ENCODE measurements around the gene RNF114.

RNF114 gene

DNA sequence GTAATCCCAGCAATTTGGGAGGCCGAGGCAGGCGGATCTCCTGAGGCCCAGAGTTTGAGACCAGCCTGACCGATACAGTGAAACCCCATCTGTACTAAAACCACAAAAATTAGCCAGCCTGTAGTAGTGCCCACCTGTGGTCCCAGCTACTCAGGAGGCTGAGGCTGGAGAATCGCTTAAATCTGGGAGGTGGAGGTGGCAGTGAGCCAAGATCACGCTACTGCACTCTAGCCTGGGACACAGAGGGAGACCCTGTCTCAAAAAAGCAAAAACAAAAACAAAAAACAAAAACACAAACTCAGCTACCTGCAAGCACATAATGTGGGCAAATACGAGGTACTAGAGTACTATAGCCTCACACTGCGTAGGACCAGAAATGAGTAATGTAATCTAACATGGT, 17.2 kb upstream of the RNF114 start:
- H3K4me3 ChIP-seq (ENCODE audit: low read depth, low read length), result no peak overlapping the region
- DNase-seq (ENCODE audit: low read depth), result no peak

DNA sequence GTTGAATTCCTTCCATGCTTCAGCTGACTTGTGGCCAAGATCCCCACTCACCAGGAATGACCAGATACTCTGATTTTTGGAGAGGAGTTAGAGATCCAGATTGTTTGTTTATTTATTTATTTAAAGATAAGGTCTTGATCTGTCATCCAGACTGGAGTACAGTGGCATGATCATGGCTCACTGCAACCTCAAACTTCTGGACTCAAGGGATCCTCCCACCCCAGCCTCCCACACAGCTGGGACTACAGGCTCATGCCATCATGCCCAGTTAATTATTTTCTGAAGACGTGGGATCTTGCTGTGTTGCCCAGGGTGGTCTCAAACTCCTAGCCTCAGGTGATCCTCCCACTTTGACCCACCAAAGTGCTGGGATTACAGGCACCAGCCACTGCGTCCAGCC, 16.7 kb upstream of the RNF114 start:
- no peak overlapping the region for H3K4me3 ChIP-seq (ENCODE audit: low read depth, low read length)
- no peak for DNase-seq (ENCODE audit: low read depth)

- DNase-seq (ENCODE audit: low read depth), result no peak
- H3K4me3 ChIP-seq (ENCODE audit: low read depth, low read length), result no peak overlapping the region
Measured at GRCh38 chr20:49924247-49924646, 11.9 kb upstream of the RNF114 start.

DNA sequence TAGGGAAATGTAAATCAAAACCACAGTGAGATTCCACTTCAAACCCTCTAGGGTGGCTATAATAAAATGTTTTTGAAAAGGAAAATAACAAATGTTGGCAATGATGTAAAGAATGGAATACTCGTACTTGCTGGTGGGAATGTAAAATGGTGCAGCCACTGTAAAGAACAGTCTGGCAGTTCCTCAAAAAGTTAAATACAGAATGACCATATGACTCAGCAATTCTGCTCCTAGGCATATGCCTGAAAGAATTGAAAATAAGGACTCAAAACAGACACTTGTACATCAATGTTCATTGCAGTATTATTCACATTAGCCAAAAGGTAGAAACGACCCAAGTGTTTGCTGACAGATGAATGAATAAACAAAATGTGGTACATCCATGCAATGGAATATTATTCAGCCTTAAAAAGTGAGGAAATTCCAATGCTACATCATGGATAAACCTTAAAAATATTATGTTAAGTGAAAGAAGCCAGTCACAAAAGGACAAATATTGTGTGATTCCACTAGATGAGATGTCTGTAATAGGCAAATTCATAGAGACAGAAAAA, 10.2 kb upstream of the RNF114 start:
- H3K4me3 ChIP-seq (ENCODE audit: low read depth, low read length), result no peak overlapping the region
- no peak for DNase-seq (ENCODE audit: low read depth)

- no peak overlapping the region for H3K4me3 ChIP-seq (ENCODE audit: low read depth, low read length)
Measured at GRCh38 chr20:49928411-49929141, 7.6 kb upstream of the RNF114 start.

DNA sequence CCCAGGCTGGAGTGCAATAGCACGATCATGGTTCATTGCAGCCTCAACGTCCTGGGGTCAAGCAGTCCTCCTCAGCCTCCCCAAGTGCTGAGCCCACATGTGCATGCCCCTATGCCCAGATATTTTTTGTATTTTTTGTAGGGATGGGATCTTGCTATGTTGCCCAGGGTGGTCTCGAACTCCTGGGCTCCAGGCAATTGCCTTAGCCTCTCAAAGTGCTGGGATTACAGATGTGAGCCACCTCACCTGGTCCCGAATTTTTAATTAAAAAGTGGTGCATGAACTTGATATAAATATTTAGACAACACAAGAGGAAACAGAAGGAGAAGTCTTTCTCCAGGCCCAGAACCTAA, 7.1 kb upstream of the RNF114 start:
- no peak overlapping the region for H3K4me3 ChIP-seq (ENCODE audit: low read depth, low read length)
- DNase-seq (ENCODE audit: low read depth), result no peak

More at GRCh38 chr20:49928411-49929141, 7.6 kb upstream of the RNF114 start:
- DNase-seq (ENCODE audit: low read depth), result peak; percentile 53

- DNase-seq (ENCODE audit: low read depth), result no peak
Measured at GRCh38 chr20:49935746-49936152, 448 bp upstream of the RNF114 start.

DNA sequence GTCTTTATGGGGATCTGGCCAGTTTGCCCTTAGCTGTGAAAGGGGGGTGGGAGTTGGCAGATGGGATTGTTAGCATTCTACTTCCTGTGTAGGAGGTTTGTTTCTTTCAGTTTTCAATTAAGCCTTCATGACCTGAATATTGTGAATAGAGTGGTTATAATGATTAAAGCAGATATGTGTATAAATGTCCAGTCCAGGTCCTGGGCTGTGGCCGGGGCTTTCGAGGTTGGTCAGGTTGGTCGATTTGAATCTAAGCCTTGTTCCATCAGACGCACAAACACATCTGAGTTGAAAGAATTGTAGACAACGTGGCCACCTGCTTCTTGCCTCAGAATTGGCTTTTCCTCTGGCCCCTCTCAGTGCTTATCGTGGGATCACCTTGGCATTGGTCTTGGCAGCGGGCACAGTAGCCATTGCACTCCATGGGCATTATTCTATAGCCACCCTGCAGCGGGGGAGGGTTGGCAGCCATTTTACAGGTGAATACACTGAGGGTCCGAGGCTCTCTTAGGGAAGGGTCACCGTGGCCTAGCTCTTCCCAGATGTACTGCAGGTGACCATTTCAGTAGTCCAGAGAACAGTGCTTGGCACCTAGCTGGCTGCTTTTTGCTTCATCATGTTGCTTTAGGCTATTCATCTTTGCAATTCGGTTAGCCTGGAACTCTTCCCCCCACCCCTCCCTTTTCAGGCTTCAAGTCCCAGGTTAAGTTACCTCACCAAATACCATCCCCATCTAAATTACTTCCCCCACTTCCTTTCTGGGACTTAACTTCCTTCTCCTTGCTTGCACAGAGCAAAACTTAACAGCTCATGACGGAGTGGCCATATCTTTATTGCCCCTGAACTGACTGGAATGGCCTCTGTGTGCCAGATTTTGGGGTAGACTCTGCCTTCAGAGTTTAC, 1.1 kb downstream of the RNF114 start:
- H3K4me3 ChIP-seq (ENCODE audit: low read depth, low read length), result peak overlapping the region; percentile 69
- no peak for DNase-seq (ENCODE audit: low read depth)

More at GRCh38 chr20:49935746-49936152, 448 bp upstream of the RNF114 start:
- peak overlapping the region; percentile 69 for H3K4me3 ChIP-seq (ENCODE audit: low read depth, low read length)

- DNase-seq (ENCODE audit: low read depth), result no peak
- peak overlapping the region; percentile 69 for H3K4me3 ChIP-seq (ENCODE audit: low read depth, low read length)
Measured at GRCh38 chr20:49938173-49939163, 2.3 kb downstream of the RNF114 start.

DNA sequence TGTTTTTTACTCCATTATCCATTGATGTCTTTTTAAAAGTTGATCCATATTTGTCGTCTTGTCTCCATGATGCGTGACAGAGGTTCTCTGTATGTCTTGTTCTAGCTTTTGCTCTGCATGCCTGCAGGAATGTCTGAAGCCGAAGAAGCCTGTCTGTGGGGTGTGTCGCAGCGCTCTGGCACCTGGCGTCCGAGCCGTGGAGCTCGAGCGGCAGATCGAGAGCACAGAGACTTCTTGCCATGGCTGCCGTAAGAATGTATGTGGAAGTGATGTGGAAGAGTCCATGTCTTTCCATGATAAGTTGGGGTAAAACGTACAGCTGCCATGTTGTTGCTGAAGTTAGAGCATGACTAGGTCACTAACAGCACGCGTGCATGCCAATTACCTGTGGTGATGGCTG, 5.3 kb downstream of the RNF114 start:
- H3K4me3 ChIP-seq (ENCODE audit: low read depth, low read length), result no peak overlapping the region
- DNase-seq (ENCODE audit: low read depth), result no peak

DNA sequence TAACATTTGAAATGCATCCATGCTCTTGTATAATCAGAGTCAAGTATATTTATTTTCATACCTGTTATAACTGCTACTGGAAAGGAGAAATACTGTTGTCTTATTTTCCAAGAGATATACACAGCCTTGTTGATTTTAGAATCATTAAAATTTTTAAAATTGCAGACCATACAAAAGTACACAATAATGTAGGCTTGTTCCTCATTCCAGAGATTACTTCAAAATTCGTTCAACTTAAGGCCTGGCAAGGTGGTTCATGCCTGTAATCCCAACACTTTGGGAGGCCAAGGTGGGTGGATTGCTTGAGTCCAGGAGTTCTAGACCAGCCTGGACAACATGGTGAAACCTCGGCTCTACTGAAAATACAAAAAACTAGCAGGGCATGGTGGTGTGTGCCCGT, 6.1 kb downstream of the RNF114 start:
- no peak overlapping the region for H3K4me3 ChIP-seq (ENCODE audit: low read depth, low read length)
- no peak for DNase-seq (ENCODE audit: low read depth)

- H3K4me3 ChIP-seq (ENCODE audit: low read depth, low read length), result no peak overlapping the region
- DNase-seq (ENCODE audit: low read depth), result no peak
Measured at GRCh38 chr20:49942942-49943341, 6.7 kb downstream of the RNF114 start.

GRCh38 chr20:49945306-49945700, 9.1 kb downstream of the RNF114 start:
- DNase-seq (ENCODE audit: low read depth), result no peak

DNA sequence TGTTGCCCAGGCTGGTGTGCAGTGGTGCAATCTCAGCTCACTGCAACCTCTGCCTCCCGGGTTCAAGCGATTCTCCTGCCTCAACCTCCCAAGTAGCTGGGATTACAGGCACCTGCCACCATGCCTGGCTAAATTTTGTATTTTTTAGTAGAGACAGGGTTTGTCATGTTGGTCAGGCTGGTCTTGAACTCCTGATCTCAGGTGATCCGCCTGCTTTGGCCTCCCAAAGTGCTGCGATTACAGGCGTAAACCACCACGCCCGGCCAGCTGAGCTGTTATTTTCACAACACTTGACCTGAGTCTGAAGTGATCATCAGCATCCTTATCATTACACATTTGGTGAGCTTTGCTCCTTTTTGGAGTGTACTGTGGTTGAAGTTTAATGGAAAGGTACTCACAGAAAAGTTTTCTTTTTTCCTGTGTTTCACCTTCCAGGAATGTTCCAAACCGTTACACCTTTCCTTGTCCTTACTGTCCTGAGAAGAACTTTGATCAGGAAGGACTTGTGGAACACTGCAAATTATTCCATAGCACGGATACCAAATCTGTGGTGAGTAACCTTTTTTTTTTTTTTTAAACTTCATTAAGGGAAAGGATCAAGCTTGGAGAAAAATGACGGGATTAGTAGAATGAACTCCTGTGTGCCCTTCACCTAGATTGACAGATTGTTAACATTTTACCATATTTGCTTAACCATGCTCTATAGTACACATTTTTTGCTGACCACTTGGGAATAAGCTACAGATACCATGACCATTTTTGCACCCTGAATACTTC, 9.7 kb downstream of the RNF114 start:
- DNase-seq (ENCODE audit: low read depth), result no peak
- no peak overlapping the region for H3K4me3 ChIP-seq (ENCODE audit: low read depth, low read length)

More at GRCh38 chr20:49945306-49945700, 9.1 kb downstream of the RNF114 start:
- H3K4me3 ChIP-seq (ENCODE audit: low read depth, low read length), result no peak overlapping the region

- no peak overlapping the region for H3K4me3 ChIP-seq (ENCODE audit: low read depth, low read length)
- no peak for DNase-seq (ENCODE audit: low read depth)
Measured at GRCh38 chr20:49948178-49948577, 12.0 kb downstream of the RNF114 start.

DNA sequence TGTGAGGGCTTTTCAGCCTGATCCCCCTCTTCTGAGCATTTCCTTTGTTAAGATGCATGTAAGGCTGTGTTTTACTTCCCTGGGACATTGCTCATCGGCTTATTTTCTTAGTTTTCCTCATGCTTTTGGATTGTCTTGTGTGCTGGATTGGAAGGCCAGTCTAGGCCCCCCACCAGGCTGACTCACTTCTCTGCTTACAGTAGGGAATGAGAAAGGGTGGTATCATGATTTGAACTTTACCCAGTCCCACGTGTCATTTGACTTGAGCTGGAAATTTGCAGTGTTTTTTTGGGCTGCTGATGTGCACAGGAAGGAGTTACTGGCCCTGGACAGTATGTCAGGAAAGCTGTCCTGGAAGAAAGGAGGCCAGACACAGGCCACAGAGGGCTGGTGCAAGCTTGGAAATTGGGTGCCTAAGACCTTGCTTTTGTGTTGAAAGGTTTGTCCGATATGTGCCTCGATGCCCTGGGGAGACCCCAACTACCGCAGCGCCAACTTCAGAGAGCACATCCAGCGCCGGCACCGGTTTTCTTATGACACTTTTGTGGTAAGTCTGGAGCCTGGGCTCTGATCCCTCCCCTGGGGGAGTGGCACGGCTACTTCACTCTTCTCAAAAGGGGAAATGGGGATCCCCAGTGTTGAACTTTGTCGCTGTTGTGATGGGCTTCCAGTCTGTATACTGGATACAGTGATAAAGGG, 12.8 kb downstream of the RNF114 start:
- peak; percentile 86 for DNase-seq (ENCODE audit: low read depth)
- no peak overlapping the region for H3K4me3 ChIP-seq (ENCODE audit: low read depth, low read length)

- no peak for DNase-seq (ENCODE audit: low read depth)
- no peak overlapping the region for H3K4me3 ChIP-seq (ENCODE audit: low read depth, low read length)
Measured at GRCh38 chr20:49951151-49951550, 15.0 kb downstream of the RNF114 start.

DNA sequence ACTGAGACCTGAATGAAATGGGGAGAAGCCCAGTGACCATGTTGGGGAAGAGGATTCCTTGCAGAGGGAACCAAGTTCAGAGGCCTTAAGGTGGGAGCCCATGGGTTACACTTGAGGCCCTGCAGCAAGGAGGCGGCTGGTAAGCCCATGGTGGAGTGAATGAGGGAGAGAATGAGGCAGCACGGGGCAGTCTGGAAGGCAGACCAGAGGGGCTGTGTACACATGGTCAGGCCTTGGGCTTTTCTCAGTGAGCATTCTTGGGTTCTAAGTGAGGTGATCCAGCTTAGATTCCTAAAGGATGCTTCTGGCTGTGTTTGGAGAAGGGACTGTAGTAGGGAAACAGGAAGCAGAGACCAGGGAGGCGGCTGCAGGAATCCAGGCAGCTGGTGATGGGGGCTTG, 19.0 kb downstream of the RNF114 start:
- no peak for DNase-seq (ENCODE audit: low read depth)
- H3K4me3 ChIP-seq (ENCODE audit: low read depth, low read length), result no peak overlapping the region

Measured in skeletal muscle cell (primary cell).